Measurements from ENCODE around the gene CDH26.

CDH26 gene

DNA sequence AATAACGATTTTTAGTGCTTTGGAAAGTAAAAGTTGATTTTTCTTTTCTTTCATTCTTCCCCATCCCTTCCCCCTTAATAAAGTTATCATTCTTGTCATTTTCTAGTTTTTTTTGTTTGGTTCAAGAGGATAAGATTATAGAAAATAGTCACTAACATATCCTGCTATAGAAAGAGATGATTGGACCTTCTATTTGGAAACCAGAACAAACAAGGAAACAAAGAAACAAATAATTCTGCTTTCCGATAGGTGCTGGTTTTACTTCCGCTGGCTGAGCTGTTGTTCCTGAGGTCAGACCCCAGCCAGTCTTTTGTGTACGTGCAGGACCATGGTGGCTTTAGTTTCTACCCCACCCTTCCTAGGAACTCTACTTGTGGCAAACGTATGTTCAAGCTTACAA lies at the start of gene CDH26:
Gene CDH26, plus strand, starts transcription at position 301 of the 400 bp plus-strand sequence. CDS start 304 bp downstream, outside the sequence.
- H3K9ac ChIP-seq (ENCODE audit: low read depth, low read length), result no peak within 1 kb of the TSS
- no peaks in the 10 kb centered on the region for H3K27me3 ChIP-seq (ENCODE audit: insufficient read depth, low read length, poor library complexity)
- ATAC-seq (ENCODE audit: insufficient read depth, low read depth), result no peak
- H3K4me2 ChIP-seq (ENCODE audit: insufficient read depth, low read length), result no peak within 1 kb of the TSS
- H2AFZ ChIP-seq (ENCODE audit: low read depth, low read length), result no peak within 1 kb of the TSS
- H3K4me3 ChIP-seq (ENCODE audit: low read depth in 1 of 2, low read length in 2 of 2), result no peak within 1 kb of the TSS
- no peaks in the 10 kb centered on the region for H3K79me2 ChIP-seq (ENCODE audit: insufficient read depth, low read length)
- H3K36me3 ChIP-seq (ENCODE audit: insufficient read depth, low read length), result no peaks in the 10 kb centered on the region
- no peak for DNase-seq
- no peaks in the 10 kb centered on the region for H3K9me3 ChIP-seq (ENCODE audit: insufficient read depth, low read length, severe bottlenecking)
- H4K20me1 ChIP-seq (ENCODE audit: insufficient read depth, low read length), result no peaks in the 10 kb centered on the region
- no peaks in the 10 kb centered on the region for H3K4me1 ChIP-seq (ENCODE audit: insufficient read depth, low read length)
- TF ChIP-seq CTCF (IDR thresholded peaks at IDR 0.05; ENCODE audit: borderline replicate concordance, extremely low read depth, low read length, poor library complexity, severe bottlenecking) (no peak), EZH2 (IDR thresholded peaks at IDR 0.05; ENCODE audit: borderline replicate concordance, low read depth, low read length, severe bottlenecking) (no peak)
- H3K27ac ChIP-seq (ENCODE audit: low read length), result no peak within 1 kb of the TSS

- TF ChIP-seq CTCF (IDR thresholded peaks at IDR 0.05; ENCODE audit: borderline replicate concordance, extremely low read depth, low read length, poor library complexity, severe bottlenecking) (no peak), EZH2 (IDR thresholded peaks at IDR 0.05; ENCODE audit: borderline replicate concordance, low read depth, low read length, severe bottlenecking) (no peak)
- no peaks in the 10 kb centered on the region for H3K9me3 ChIP-seq (ENCODE audit: insufficient read depth, low read length, severe bottlenecking)
- no peaks in the 10 kb centered on the region for H4K20me1 ChIP-seq (ENCODE audit: insufficient read depth, low read length)
- no peak overlapping the region for H3K4me2 ChIP-seq (ENCODE audit: insufficient read depth, low read length)
- H3K27ac ChIP-seq (ENCODE audit: low read length), result no peak overlapping the region
- H3K9ac ChIP-seq (ENCODE audit: low read depth, low read length), result no peak overlapping the region
- no peaks in the 10 kb centered on the region for H3K4me1 ChIP-seq (ENCODE audit: insufficient read depth, low read length)
- no peak for ATAC-seq (ENCODE audit: insufficient read depth, low read depth)
- H2AFZ ChIP-seq (ENCODE audit: low read depth, low read length), result no peak overlapping the region
- H3K36me3 ChIP-seq (ENCODE audit: insufficient read depth, low read length), result no peaks in the 10 kb centered on the region
- DNase-seq, result no peak
- no peak overlapping the region for H3K4me3 ChIP-seq (ENCODE audit: low read depth in 1 of 2, low read length in 2 of 2)
- no peaks in the 10 kb centered on the region for H3K79me2 ChIP-seq (ENCODE audit: insufficient read depth, low read length)
- H3K27me3 ChIP-seq (ENCODE audit: insufficient read depth, low read length, poor library complexity), result peaks cover 42% of the 10 kb centered on the region
Measured at GRCh38 chr20:59908855-59909254, 49.4 kb upstream of the CDH26 start.

GRCh38 chr20:59911041-59911440 lies 47.2 kb upstream of the CDH26 start:
- no peak overlapping the region for H3K4me2 ChIP-seq (ENCODE audit: insufficient read depth, low read length)
- H3K27ac ChIP-seq (ENCODE audit: low read length), result no peak overlapping the region
- no peaks in the 10 kb centered on the region for H3K36me3 ChIP-seq (ENCODE audit: insufficient read depth, low read length)
- H3K79me2 ChIP-seq (ENCODE audit: insufficient read depth, low read length), result no peaks in the 10 kb centered on the region
- H2AFZ ChIP-seq (ENCODE audit: low read depth, low read length), result no peak overlapping the region
- H3K4me1 ChIP-seq (ENCODE audit: insufficient read depth, low read length), result no peaks in the 10 kb centered on the region
- no peaks in the 10 kb centered on the region for H3K9me3 ChIP-seq (ENCODE audit: insufficient read depth, low read length, severe bottlenecking)
- H3K27me3 ChIP-seq (ENCODE audit: insufficient read depth, low read length, poor library complexity), result peaks cover 36% of the 10 kb centered on the region
- ATAC-seq (ENCODE audit: insufficient read depth, low read depth) (no peak), DNase-seq (no peak)
- H4K20me1 ChIP-seq (ENCODE audit: insufficient read depth, low read length), result no peaks in the 10 kb centered on the region
- TF ChIP-seq CTCF (IDR thresholded peaks at IDR 0.05; ENCODE audit: borderline replicate concordance, extremely low read depth, low read length, poor library complexity, severe bottlenecking) (no peak), EZH2 (IDR thresholded peaks at IDR 0.05; ENCODE audit: borderline replicate concordance, low read depth, low read length, severe bottlenecking) (no peak)
- no peak overlapping the region for H3K9ac ChIP-seq (ENCODE audit: low read depth, low read length)
- no peak overlapping the region for H3K4me3 ChIP-seq (ENCODE audit: low read depth in 1 of 2, low read length in 2 of 2)

DNA sequence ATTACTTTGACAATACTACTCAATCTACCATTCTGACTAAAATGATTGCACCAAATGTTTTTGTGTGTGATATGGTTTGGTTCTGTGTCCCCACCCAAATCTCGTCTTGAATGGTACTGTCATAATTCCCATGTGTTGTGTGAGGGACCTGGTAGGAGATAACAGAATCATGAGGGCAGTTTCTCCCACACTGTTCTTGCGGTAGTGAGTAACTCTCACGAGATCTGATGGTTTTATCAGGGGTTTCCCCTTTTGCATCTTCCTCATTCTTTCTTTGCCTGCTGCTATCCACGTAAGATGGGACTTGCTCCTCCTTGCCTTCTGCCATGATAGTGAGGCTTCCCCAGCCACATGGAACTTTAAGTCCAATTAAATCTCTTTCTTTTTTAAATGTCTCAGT lies 45.6 kb upstream of the CDH26 start:
- Histone ChIP-seq H3K36me3 (ENCODE audit: insufficient read depth, low read length) (no peaks in the 10 kb centered on the region), H3K4me3 (ENCODE audit: low read depth in 1 of 2, low read length in 2 of 2) (no peak overlapping the region), H3K9ac (ENCODE audit: low read depth, low read length) (no peak overlapping the region), H2AFZ (ENCODE audit: low read depth, low read length) (no peak overlapping the region), H3K27ac (ENCODE audit: low read length) (no peak overlapping the region), H3K4me1 (ENCODE audit: insufficient read depth, low read length) (no peaks in the 10 kb centered on the region), H3K79me2 (ENCODE audit: insufficient read depth, low read length) (no peaks in the 10 kb centered on the region), H3K4me2 (ENCODE audit: insufficient read depth, low read length) (no peak overlapping the region), H3K9me3 (ENCODE audit: insufficient read depth, low read length, severe bottlenecking) (no peaks in the 10 kb centered on the region), H4K20me1 (ENCODE audit: insufficient read depth, low read length) (no peaks in the 10 kb centered on the region), H3K27me3 (ENCODE audit: insufficient read depth, low read length, poor library complexity) (peaks cover 33% of the 10 kb centered on the region)
- ATAC-seq (ENCODE audit: insufficient read depth, low read depth), result no peak
- no peak for DNase-seq
- TF ChIP-seq CTCF (IDR thresholded peaks at IDR 0.05; ENCODE audit: borderline replicate concordance, extremely low read depth, low read length, poor library complexity, severe bottlenecking) (no peak), EZH2 (IDR thresholded peaks at IDR 0.05; ENCODE audit: borderline replicate concordance, low read depth, low read length, severe bottlenecking) (no peak)

Measured in DND-41 (cell line).